B cell (primary cell): ENCODE data around the gene EXOC7. TPM values are rescaled to one million over a fixed set of nuclear protein-coding genes. Genes with fewer than 3 reads are reported as not detected.
A peak's percentile ranks its signal among the peaks of the same experiment; 100 is the strongest.

Source experiments
- ATAC-seq: fragments of 200-7000 bp; cut with Tn5 transposase; one replicate; pipeline ENCODE4 v1.10.0; 2021; ENCODE audit warnings: low read depth, mild to moderate bottlenecking, moderate number of reproducible peaks, moderate library complexity
- CTCF ChIA-PET: fragments of 350-600 bp; sonication (Branson Sonifier 250); formaldehyde crosslinking; loops from one replicate; lab custom pipeline; 2021; ENCODE audit warnings: antibody characterized with exemption, inconsistent platforms; lab: Charles Lee
- POLR2A ChIA-PET: fragments of 350-600 bp; sonication (Branson Sonifier 250); formaldehyde crosslinking; loops from one replicate; lab custom pipeline; 2021; ENCODE audit warnings: antibody characterized with exemption; lab: Charles Lee
- DNase-seq: peaks from one replicate; pipeline ENCODE4 v3.0.0; 2013
- H2AFZ ChIP-seq: 2 replicates; pipeline ENCODE4 v1.6.1; 2012; ENCODE audit warnings: mild to moderate bottlenecking, low read depth, low read length; ENCODE audit not compliant: insufficient read depth, poor library complexity, severe bottlenecking
- H3K27ac ChIP-seq, 2 donors: 1 replicate in 1 of 2; 2 replicates in 1 of 2; pipeline ENCODE4 v1.5.1; 2012 to 2013; ENCODE audit warnings: low read length in 2 of 2, mild to moderate bottlenecking in 2 of 2, moderate library complexity in 1 of 2
- H3K27me3 ChIP-seq, 4 experiments: fragments of 200-600 bp in 1 of 4; sonication (generic) in 1 of 4; replicated peaks in 1 of 4; 1 replicate in 2 of 4; 2 replicates in 2 of 4; pipeline versions ENCODE4 v1.6.1 to v1.7.0; 2013 to 2016; ENCODE audit warnings: low read length in 3 of 4, mild to moderate bottlenecking in 2 of 4, mixed read lengths in 1 of 4, moderate library complexity in 1 of 4; ENCODE audit not compliant: insufficient read depth in 4 of 4, control insufficient read depth in 3 of 4; ENCODE audit errors: control extremely low read depth in 1 of 4
- H3K36me3 ChIP-seq, 2 experiments: replicated peaks in 1 of 2; 1 replicate in 1 of 2; 2 replicates in 1 of 2; pipeline versions ENCODE4 v1.6.1 to v1.7.1; 2013; ENCODE audit warnings: low read length in 1 of 2; ENCODE audit not compliant: insufficient read depth in 2 of 2, control insufficient read depth in 1 of 2; ENCODE audit errors: control extremely low read depth in 1 of 2, extremely low read depth in 1 of 2
- H3K4me1 ChIP-seq, 2 donors: fragments of 200-600 bp in 1 of 2; sonication (generic) in 1 of 2; 1 replicate in 1 of 2; 2 replicates in 1 of 2; pipeline versions ENCODE4 v1.5.1 to v1.6.1; 2013 to 2017; ENCODE audit warnings: low read length in 2 of 2; ENCODE audit not compliant: control insufficient read depth in 2 of 2, insufficient read depth in 2 of 2
- H3K4me2 ChIP-seq: replicated peaks from 2 replicates; pipeline ENCODE3; 2012; ENCODE audit warnings: mild to moderate bottlenecking, low read depth, low read length; ENCODE audit not compliant: poor library complexity, severe bottlenecking
- H3K4me3 ChIP-seq, 5 experiments: fragments of 200-600 bp in 1 of 5; sonication (generic) in 1 of 5; 1 replicate in 3 of 5; 2 replicates in 2 of 5; pipeline versions ENCODE4 v1.5.1 to v1.7.0; 2011 to 2016; ENCODE audit warnings: low read length in 4 of 5, mild to moderate bottlenecking in 4 of 5, low read depth in 2 of 5, control low read depth in 1 of 5, moderate library complexity in 1 of 5; ENCODE audit not compliant: insufficient read depth in 1 of 5; ENCODE audit errors: control extremely low read depth in 1 of 5, extremely low read depth in 1 of 5
- H3K79me2 ChIP-seq: fragments of 200-600 bp; sonication (generic); one replicate; pipeline ENCODE4 v1.6.0; 2016; ENCODE audit warnings: low read length; ENCODE audit not compliant: control insufficient read depth, insufficient read depth
- H3K9ac ChIP-seq: fragments of 200-600 bp; sonication (generic); 2 replicates; pipeline ENCODE4 v1.6.1; 2017; ENCODE audit warnings: mild to moderate bottlenecking, low read length, moderate library complexity
- H3K9me3 ChIP-seq, 3 donors: one replicate each; pipeline versions ENCODE4 v1.6.1 to v1.7.1; 2013; ENCODE audit warnings: low read length in 2 of 3; ENCODE audit not compliant: control insufficient read depth in 2 of 3, insufficient read depth in 1 of 3; ENCODE audit errors: control extremely low read depth in 1 of 3
- H4K20me1 ChIP-seq: 2 replicates; pipeline ENCODE4 v1.6.0; 2012; ENCODE audit warnings: mild to moderate bottlenecking, low read length; ENCODE audit not compliant: insufficient read depth, control insufficient read depth, poor library complexity, severe bottlenecking
- H3K27ac Mint-ChIP-seq: one replicate; pipeline ENCODE4 v1.8.0; 2021; ENCODE audit warnings: mixed read lengths
- H3K27me3 Mint-ChIP-seq: one replicate; pipeline ENCODE4 v1.8.0; 2021; ENCODE audit warnings: mixed read lengths
- H3K4me1 Mint-ChIP-seq: one replicate; pipeline ENCODE4 v1.8.0; 2021; ENCODE audit warnings: mixed read lengths
- H3K4me3 Mint-ChIP-seq: one replicate; pipeline ENCODE4 v1.8.0; 2021; ENCODE audit warnings: mixed read lengths
- H3K9me3 Mint-ChIP-seq: one replicate; pipeline ENCODE4 v1.8.0; 2022; ENCODE audit warnings: mixed read lengths; ENCODE audit not compliant: insufficient read depth
- EZH2 ChIP-seq: IDR thresholded peaks from 2 replicates; pipeline ENCODE4 v1.6.1; 2012; ENCODE audit warnings: borderline replicate concordance, low read depth, mild to moderate bottlenecking, moderate library complexity, low read length; ENCODE audit not compliant: insufficient read depth, poor library complexity, severe bottlenecking
- WGBS: methylation state at CpG from one replicate; pipeline ENCODE4 v1.1.5; 2013; ENCODE audit warnings: missing lambda C conversion rate; ENCODE audit not compliant: insufficient coverage; 5-methylcytosine and 5-hydroxymethylcytosine counted together
- intact Hi-C: fragments of 100-400 bp; cut with micrococcal nuclease; formaldehyde crosslinking; loops from one replicate; pipeline ENCODE4 v1.10.0; 2022
- polyA plus RNA-seq: library from polyadenylated mRNA; depleted of rRNA; stranded (reverse); fragments of >200 nt; gene quantifications from 2 replicates; pipeline ENCODE4 v1.2.3, GENCODE V29; 2012
- total RNA-seq, 2 donors: library from RNA; stranded (reverse); fragments of 120-200 nt in 1 of 2; gene quantifications; 1 replicate in 1 of 2; 2 replicates in 1 of 2; pipeline versions ENCODE4 v1.2.3 to v1.2.4, GENCODE V29; 2013 to 2022
- TF ChIP-seq, protein P1 (sequence below): fragments of 200-600 bp; IDR thresholded peaks from one replicate; pipeline ENCODE4 v1.8.0; 2022; ENCODE audit warnings: antibody characterized with exemption, mild to moderate bottlenecking

The EXOC7 gene
- total and polyA plus RNA-seq, 2 donors (not counting 1 experiment from before 2014, with no cell fraction given): 105 to 194 TPM

DNA sequence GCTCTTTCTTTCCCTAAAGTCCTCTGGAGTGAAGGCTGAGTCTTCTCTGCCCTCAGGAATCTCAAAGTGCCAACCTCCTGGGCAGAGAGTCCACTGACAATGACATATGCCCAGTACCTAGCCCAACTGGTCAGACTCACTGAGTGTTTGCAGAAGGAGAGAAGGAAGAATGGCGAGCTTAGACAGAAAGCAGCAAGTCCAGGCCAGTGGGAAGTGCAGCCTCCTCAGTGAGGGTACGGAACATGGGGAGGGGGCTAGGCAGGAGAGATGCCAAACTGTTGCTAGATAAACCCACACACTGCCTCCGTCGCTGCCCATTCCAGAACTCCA is 678 bp downstream of the EXOC7 start:
- CTCF ChIA-PET: interaction anchor here (1.0 to 2.5 kb wide), 3 partner anchors 23 to 197 kb away, joined by 3 to 11 read pairs (median 6); no protein-coding TSS in a partner anchor
- Mint-ChIP-seq H3K27ac (peak overlapping the region; percentile 97), H3K27me3 (no peaks in the 10 kb centered on the region), H3K9me3 (no peaks in the 10 kb centered on the region), H3K4me3 (peak overlapping the region; percentile 97), H3K4me1 (peaks cover 21% of the 10 kb centered on the region)
- intact Hi-C loops: loop anchor here (5.0 kb wide), 1 partner anchor 246 kb away; the partner anchor contains the start of gene WBP2
- peaks cover 11 to 22% of the 10 kb centered on the region in 2 donors for H3K4me1 ChIP-seq
- H3K4me3 ChIP-seq: peak overlapping the region; percentile 68 to 93 (median 90)
- peak overlapping the region; percentile 80 for H3K4me2 ChIP-seq
- no peaks in the 10 kb centered on the region for H4K20me1 ChIP-seq
- POLR2A ChIA-PET: interaction anchor here (0.6 kb wide), 2 partner anchors 247 to 923 kb away, joined by 3 to 4 read pairs; no protein-coding TSS in a partner anchor
- WGBS: 7% methylated on average over 4 of the region's 4 CpGs
- no peaks in the 10 kb centered on the region for H3K9me3 ChIP-seq
- peak overlapping the region; percentile 90 for H3K9ac ChIP-seq
- H3K36me3 ChIP-seq: peaks cover 0 to 29% of the 10 kb centered on the region in 2 experiments
- H3K27ac ChIP-seq: peak overlapping the region; percentile 76 to 82
- TF ChIP-seq EZH2: no peak
- TF ChIP-seq, protein P1, sequence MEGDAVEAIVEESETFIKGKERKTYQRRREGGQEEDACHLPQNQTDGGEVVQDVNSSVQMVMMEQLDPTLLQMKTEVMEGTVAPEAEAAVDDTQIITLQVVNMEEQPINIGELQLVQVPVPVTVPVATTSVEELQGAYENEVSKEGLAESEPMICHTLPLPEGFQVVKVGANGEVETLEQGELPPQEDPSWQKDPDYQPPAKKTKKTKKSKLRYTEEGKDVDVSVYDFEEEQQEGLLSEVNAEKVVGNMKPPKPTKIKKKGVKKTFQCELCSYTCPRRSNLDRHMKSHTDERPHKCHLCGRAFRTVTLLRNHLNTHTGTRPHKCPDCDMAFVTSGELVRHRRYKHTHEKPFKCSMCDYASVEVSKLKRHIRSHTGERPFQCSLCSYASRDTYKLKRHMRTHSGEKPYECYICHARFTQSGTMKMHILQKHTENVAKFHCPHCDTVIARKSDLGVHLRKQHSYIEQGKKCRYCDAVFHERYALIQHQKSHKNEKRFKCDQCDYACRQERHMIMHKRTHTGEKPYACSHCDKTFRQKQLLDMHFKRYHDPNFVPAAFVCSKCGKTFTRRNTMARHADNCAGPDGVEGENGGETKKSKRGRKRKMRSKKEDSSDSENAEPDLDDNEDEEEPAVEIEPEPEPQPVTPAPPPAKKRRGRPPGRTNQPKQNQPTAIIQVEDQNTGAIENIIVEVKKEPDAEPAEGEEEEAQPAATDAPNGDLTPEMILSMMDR: no peak
- DNase-seq: no peak
- peaks cover 17% of the 10 kb centered on the region for H3K79me2 ChIP-seq
- ATAC-seq: no peak
- no peaks in the 10 kb centered on the region for H3K27me3 ChIP-seq
- H2AFZ ChIP-seq: peak overlapping the region; percentile 97

DNA sequence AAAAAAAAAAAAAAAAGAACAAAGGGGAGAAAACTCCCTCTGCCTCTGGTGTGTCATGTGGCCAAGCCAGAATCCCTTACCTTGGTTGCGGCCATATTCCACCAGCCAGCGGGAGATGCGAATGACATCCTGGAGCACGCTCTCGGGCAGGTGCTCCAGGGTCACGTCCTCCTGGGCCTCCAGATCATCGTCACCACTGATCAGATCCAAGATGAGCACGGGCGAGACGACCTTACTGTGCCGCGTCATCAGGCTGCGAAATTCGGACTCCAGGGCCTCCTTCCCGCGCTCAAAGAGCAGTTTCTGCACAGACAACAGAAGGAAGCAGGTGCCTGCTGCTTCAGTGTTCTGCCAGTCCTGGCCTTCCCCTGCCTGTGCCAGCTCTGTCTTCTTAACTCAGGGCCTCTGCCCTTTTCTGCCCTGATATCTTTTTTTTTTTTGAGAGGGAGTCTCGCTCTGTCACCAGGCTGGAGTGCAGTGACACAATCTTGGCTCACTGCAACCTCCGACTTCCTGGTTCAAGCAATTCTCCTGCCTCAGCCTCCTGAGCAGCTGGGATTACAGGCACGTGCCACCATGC is 5.8 kb downstream of the EXOC7 start:
- H3K27me3 ChIP-seq: no peaks in the 10 kb centered on the region
- no peak for ATAC-seq
- DNase-seq: no peak
- H3K9me3 ChIP-seq: no peaks in the 10 kb centered on the region
- H3K4me3 ChIP-seq: no peak overlapping the region
- peaks cover 20% of the 10 kb centered on the region for H3K79me2 ChIP-seq
- H3K27ac Mint-ChIP-seq: no peak overlapping the region
- no peak overlapping the region for H3K27ac ChIP-seq
- peaks cover 5 to 10% of the 10 kb centered on the region in 2 donors for H3K4me1 ChIP-seq
- H2AFZ ChIP-seq: no peak overlapping the region
- no peak overlapping the region for H3K4me2 ChIP-seq
- no peak for TF ChIP-seq EZH2
- TF ChIP-seq, protein P1: no peak
- no peaks in the 10 kb centered on the region for H3K9me3 Mint-ChIP-seq
- POLR2A ChIA-PET: no interaction called here
- peaks cover 10% of the 10 kb centered on the region for H3K4me1 Mint-ChIP-seq
- H3K36me3 ChIP-seq: peaks cover 2 to 72% of the 10 kb centered on the region in 2 experiments
- CTCF ChIA-PET: no interaction called here
- intact Hi-C loops: no loop called here
- 98% methylated on average over 16 of the region's 19 CpGs for WGBS
- H3K4me3 Mint-ChIP-seq: no peak overlapping the region
- no peak overlapping the region for H3K9ac ChIP-seq
- H4K20me1 ChIP-seq: no peaks in the 10 kb centered on the region
- no peaks in the 10 kb centered on the region for H3K27me3 Mint-ChIP-seq
